ENCODE measurements around the gene SERPINB3.

- TF ChIP-seq, protein P1, sequence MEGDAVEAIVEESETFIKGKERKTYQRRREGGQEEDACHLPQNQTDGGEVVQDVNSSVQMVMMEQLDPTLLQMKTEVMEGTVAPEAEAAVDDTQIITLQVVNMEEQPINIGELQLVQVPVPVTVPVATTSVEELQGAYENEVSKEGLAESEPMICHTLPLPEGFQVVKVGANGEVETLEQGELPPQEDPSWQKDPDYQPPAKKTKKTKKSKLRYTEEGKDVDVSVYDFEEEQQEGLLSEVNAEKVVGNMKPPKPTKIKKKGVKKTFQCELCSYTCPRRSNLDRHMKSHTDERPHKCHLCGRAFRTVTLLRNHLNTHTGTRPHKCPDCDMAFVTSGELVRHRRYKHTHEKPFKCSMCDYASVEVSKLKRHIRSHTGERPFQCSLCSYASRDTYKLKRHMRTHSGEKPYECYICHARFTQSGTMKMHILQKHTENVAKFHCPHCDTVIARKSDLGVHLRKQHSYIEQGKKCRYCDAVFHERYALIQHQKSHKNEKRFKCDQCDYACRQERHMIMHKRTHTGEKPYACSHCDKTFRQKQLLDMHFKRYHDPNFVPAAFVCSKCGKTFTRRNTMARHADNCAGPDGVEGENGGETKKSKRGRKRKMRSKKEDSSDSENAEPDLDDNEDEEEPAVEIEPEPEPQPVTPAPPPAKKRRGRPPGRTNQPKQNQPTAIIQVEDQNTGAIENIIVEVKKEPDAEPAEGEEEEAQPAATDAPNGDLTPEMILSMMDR (IDR thresholded peaks at IDR 0.05) = no peak
- TF ChIP-seq POLR2A (IDR thresholded peaks at IDR 0.05) = no peak
Measured at GRCh38 chr18:63606526-63606925, 55.2 kb downstream of the SERPINB3 start.

Measured in body of pancreas (tissue), 4 donors.